Stimulated activated CD8-positive, alpha-beta memory T cell treated with anti-CD3 and anti-CD28 coated beads, Interleukin-7, amount 100 ng/mL, for 24 hours (primary cell): ENCODE data around the gene DCT.

Experiments
- DNase-seq: peaks from one replicate; pipeline ENCODE4 v3.0.0-alpha.2; 2020; ENCODE audit warnings: low read depth

DCT gene

DNA sequence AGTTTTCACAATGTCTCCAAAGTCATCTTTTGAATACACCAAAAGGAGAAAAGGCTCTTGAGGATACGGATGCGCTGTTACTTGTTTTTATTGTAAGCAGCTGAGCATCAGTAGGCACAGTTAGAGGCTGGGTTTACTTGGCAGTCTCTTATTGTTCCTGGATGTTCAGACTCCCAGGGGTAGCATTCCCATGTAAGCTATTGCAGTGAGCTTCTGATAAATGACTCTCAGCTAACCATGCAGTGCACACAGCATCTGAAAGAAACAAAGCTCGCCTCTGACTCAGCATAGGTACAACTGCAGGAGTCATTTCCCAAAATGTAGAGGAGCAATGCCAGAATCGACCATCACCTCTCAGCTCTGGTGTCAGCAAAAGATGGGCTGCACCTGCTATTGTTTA lies 84.8 kb downstream of the DCT start:
- no peak for DNase-seq

GRCh38 chr13:94390881-94391280 lies 88.6 kb downstream of the DCT start:
- DNase-seq: no peak

- DNase-seq: no peak
These were observed 89.7 kb downstream of the DCT start for GRCh38 chr13:94389604-94390351.

DNA sequence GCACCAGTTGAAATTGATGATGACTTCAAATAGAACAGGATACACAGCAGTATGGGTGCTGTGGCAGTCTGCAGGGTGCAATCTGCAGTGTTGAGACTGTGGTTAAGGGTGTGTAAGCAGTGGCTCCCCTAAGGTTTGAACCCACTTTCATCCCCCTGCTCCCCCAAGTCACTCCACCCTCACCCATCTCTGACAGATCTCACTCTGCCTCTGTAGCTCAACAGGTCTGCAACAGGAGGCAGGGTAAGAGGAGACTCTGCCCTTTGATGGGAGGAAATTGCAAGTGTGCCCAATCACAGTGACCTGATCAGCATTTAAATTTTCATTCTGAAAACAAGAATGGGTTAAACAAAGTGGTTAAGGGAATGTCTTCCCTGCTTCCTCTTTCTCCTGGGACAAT lies 92.4 kb downstream of the DCT start:
- DNase-seq: no peak
